GM19035 (cell line): ENCODE data around the gene KLHL29.

Experiments
- ATAC-seq: cut with Tn5 transposase; IDR thresholded peaks from one replicate; pipeline ENCODE4 v1.9.1; 2021; ENCODE audit not compliant: unreplicated experiment

The KLHL29 gene

DNA sequence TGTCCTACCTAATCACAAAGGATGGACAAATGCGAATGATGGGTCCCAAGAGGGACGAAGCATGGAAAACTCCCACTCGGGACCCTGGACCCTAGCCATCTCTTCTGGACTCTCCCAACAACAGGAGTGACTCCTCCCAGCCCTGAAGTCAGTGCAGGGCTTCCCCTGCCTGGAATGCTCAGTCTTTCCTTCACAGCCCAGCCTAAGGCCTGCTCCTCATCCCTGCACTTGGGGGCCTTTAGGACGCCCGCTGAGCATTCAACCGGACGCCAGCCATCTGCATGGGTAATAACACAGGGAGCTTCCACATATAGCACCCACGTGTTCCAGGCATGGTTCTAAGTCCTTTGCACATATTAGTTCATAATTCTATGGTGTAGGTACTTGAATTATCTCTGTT is 237.5 kb downstream of the KLHL29 start:
- ATAC-seq = no peak

DNA sequence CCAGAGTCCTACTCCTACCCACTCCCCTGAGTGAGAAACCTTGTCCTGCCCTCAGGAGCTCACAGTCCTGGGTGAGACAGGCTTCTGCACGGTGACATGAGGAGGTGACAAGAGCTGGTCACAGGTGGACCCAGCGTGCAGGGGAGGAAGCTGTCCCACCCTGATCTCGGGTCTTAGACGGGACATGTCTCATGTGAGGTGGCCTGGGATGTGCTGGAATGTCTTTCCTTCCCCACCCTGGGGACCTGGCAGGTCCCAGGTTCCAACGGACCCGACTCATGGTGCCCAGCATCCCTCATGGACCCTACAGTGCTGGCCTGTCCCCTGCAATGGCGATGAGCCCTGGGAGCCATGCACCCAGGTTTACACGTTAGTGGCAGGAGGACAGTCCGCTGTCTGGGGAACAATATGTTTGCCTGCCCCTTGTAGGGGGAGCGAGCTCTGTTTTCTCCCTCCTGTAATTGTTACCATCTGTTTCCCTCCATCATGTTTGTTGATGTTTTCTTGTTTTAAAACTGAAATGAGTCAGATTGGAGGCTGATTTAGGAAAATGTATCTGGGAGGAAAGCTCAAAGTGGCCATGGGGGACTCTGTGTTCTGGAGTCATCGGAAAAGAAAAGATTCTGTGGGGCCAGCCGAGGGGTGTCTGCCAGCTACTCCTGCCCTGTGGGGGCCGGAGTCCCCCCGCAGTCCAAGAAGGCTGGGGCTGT is 238.1 kb downstream of the KLHL29 start:
- no peak for ATAC-seq

DNA sequence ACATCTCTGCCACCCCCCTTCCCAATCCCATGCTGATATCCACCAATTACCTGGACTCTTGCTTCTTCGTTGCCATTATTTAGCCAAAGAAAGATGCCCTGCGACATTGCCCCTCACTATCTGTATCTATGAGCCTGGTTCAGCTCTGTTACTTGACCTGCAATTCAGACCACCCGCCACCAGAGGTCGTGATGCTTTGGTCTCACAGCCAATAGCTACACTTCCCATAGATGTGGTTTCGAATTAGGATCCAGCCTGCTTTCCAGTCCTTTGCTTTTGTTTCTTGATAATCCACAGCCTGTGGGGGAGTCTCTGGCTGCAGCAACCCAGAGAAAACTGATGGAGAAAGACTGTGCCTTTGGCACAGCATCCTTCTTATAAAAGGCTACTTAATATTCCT is 239.4 kb downstream of the KLHL29 start:
- ATAC-seq = no peak

DNA sequence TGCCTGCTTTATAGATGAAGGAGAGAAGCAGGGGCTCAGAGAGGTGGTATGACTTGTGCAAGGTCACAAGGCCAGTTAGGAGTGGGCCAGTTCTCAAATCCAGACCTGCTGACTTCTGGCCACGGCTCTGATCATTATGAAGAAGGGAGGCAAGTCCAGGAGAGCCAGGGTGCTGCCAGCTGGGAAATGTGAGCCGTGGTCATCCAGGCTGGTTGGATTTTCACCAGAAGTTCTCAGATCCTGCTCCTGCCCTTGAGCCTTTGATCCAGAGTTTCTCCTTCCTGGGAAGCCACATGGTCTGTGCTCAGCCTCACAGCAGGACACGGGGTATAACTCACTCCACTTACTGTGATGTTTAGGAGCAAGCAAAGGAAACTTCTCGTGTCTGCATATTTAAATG is 239.9 kb downstream of the KLHL29 start:
- no peak for ATAC-seq

DNA sequence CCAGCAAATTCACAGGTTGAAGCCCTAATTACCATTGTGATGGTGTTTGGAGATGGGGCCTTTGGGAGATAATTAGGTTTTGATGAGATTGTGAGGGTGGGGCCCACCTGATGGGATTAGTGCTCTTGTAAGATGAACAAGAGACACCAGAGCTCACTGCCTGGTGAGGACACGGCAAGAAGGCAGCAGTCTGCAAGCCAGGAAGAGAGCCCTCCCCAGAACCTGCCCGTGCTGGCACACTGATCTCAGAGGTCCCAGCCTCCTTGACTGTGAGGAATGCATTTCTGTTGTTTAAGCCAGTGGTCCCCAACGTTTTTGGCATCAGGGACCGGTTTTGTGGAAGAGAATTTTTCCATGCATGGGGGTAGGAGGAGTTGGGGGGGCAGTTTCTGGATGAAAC is 240.7 kb downstream of the KLHL29 start:
- ATAC-seq = no peak

DNA sequence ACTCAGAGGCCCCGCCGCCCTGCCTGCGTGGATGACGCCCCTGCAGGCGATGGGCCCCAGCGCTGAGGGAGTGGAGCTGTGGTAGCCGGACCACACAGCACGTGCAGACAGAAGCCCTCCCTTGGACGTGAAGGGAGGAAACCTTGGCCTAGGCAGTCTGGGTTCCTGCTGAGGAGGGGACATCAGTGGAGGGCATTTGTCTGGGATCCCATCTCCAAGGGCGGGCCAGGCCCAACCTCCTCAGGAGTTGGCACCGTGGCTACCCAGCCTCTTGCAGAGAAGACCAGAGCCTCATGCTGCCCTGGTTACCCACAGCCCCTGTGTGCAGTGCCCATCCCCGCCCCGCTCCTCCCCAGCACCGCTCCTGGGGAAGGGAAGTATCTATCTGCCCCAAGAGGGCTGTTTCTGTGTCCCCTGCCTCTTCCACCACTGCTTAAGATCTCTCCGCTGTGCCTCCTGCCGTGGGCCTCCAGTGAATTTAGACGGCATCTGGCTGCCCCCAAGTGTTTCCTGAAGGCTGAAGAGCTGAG is 241.8 kb downstream of the KLHL29 start:
- ATAC-seq = no peak

DNA sequence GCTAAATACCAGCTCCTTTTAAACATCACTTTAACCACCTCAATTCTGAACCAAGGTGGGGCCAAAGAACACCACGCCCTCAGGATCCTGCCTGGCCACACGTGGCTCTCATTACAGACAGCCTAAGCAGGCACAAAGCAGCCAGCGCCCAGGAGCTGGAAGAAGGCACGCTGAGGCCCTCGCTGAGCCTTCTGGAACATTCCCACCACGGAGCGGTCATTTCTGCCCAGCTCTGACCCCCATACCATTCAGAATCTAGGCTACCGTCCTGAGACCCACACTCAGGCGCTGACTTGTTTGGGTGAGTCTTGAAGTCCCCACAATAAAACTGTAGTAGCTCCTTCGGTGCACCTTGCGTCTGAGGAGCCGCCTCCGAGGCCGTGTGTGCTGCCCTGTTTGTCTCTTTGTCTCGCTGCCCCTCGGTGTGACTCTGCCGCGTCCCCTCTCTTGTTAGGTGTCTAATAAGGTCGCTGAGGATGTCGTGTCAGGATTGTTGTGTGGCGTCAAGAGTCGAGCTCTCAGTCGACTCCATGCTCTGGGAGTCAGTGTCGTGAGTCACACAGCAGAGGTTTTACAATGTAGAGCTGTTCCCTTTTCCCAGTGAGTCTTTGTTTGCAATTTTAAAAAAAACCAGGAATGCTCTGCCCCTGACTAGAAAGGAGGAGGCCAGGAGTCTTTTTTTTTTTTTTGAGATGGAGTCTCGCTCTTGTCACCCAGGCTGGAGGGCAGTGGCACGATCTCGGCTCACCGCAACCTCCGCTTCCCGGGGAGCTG is 242.4 kb downstream of the KLHL29 start:
- ATAC-seq = no peak

DNA sequence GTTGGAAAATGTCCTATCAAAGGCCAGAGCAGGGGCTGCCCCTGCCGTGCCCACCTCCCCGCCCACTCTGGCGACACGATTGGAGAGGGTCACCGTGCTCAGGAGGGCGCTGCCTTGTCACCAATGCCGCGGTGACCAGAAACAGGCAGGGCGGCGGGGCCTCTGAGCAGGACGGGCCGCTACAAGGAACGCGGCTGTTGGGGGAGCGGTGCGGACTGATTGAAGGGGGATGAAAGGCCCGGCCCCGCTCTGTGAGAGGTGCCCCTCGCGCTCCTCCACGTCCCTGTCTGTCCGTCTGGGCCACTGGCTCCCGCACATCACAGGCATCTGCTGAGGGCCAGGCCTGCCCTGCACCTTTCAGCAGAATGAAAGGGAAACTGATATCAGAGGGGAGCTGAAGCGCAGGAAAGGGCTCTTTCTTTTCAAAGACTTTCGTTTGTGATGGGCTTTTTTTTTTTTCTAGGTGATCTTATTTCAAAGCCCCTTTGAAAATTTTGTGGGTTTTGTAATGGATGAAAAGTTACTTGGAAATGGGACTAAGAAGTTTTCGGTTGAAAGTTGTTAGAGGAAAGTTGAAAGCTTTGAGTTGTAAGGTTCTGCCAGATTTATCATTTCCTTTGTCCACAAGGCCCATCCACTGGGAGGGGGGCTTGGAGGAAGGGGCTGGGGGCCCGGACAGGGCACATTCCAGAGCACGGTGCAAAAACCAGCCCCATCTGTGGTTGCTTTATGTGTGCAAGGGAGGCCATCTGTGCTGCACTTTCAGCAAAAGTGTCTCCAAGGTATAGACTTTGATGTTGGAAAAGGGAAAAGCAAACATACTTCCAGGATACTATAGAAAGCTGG is 244.2 kb downstream of the KLHL29 start:
- ATAC-seq = no peak

DNA sequence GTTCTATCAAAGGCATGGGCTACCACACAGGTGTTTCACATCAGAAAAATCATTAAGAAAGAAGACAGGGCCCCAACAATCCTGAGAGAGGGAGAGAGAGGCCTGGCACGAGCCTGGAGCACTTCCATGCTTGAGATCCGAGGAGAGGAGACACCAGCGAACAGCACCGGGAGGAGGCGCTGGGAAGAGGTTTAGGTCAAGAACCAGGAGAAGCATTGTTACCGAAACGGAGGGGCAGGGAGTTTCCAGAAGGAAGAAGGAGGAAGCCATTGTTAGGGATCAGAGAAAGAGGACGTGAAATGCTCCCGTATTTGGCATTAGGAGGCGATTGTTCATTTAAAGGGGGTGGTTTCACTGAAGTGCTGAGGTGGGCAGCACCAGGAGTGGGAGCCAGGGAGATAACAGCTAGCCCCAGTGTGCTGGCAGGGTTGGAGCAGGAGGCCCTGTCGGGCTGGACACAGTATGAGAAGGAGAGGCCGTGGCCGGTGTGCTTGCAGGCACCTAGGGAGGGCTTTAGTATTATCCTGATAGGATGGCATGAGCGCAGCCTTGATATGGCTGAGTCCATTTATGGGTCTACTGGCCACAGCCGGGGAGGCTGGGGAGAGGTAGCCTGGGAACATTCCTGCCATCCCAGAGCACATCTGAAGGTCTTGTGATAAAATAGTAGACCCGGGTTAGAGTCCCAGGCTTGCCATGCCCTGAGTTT is 244.9 kb downstream of the KLHL29 start:
- no peak for ATAC-seq

DNA sequence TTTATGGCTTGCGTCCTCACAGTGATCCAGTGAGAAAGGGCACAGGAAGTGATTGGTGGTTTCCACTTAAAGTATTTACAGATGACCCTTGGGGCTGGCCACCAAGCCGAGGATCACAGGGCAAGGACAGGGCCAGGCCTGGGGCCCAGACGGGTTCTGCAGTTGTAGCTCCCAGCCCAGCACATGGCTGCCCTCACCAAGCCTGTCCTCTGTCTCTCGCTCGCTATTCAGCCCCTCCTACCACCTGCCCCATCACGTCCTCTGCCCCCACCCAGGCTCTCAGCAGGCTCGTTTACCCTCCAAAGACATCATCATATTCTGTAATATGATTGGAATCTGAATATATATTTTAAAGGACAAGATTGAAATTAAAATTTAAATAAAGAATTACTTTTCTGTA is 246.0 kb downstream of the KLHL29 start:
- no peak for ATAC-seq

DNA sequence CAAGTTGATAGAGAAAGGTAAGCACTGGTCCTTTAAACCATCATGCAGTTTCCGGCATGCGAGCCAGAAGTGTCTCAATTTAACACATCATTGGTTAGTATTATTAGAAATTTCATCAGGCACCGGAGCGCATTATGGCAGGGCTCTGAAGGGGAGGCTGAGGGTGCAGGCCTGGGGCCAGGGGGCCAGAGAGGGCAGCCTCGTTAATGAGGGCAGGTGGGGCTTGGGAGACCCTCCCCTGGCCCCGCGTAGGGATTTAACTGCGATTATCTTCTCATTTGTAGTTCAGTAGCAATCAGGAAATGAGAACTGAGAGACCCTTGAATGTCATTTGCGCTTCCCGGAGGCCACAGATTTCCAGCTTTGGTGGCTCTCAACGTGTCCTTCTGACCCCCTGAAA is 246.4 kb downstream of the KLHL29 start:
- ATAC-seq = no peak

DNA sequence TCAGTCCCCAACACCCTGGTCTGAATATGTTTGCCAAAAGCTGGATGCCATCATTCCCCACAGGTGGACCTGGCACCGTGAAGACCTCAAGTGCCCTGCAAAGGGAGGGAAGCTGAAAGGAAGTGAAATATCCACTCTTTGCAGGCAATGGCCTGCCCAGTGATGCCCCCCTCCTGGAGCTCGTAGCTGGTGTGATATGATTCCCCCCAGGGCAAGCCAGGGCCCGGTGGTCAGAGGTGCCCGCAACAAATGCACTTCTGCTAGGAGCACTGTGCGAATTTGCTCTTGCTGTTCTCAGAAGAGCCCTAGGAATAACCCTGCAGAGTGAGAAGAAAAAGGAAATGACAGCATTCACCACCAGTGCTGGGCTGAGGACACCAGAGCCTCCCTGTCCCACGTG is 247.4 kb downstream of the KLHL29 start:
- no peak for ATAC-seq

DNA sequence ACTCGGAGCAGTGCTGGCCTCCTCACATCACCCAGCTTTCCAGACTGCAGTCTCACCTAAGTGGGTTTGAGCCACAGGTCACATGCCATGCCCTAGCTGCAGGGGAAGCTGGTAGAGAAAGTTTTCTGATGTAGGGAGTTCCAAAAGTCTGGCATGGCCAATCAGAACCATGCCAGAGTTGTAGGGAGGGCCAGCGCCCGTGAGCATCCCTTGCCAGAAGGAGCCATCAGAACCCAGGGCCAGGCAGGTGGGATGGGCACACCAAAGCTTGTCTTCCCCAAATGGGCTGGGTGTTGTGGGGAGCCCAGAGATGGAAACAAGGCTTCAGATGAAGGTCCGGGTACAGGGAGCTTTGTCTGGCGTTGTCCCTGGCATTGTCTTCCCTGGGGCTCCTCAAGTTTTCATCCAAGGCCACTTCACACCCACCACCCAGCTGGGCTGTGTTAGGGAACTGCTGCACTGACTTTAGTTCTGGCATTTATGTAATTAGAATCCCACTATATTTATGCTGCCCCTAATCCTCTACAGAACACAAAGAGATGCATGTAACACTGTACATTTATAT is 247.9 kb downstream of the KLHL29 start:
- ATAC-seq = no peak

DNA sequence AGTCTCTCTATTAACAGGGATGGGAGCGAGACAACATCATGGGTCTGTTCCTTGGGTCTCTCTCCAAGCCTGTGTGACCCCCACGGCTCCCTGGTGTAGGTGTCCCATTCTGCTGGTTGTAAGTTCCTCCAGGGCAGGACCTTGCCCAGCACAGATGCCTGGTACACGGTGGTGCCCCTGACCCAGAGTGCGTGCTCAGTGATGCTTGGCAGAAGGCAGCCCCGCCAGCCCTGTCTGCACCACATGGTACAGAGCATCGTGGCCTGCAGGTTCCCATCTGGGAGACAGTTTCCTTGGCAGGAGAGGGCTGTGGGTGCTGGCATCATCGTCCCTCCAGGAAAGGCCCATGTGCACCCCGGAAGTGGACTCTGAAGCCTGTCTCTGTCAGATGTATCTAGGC is 249.0 kb downstream of the KLHL29 start:
- no peak for ATAC-seq

DNA sequence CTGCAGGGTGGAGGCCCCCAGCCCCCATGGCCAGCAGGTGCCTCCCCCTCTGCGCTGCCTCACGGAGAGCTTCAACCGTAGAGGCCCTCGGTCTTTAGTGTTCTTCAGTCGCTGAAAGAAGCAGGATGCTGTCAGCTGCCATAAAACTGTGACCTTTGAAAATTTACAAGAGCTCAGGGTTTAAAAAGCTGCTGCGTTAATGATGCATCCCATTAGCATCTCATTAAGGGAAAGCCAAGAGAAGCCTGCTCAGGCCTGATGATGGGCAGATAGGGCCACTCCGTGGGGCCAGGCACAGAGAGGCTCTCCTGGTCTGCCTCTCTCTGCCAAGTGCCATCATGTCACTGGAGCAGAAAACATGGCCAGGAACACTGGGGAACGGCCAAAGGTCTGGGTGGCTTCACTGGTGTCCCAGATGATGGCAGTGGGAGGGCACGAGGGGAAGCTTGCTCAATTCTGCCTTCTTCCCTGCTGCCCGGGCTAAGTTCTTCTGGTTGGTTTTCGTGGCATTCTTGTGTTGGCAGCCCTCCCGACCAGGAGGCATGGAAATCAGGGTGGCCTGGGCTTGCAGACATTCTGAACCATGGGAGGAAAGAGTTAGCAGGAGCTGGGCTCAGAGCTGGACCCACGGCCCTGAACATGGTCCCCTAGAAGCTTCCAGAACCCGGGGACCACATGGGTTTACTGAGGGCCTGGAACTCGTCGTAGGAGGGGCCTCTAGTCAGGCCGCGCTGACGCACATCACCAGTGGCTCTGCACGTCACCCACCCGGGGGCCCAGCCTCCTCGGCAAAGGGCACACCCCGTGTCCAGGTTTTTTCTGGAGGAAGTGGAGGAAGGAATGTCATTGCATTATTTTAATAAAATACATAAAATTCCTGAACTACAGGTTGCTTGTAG is 250.7 kb downstream of the KLHL29 start:
- no peak for ATAC-seq

DNA sequence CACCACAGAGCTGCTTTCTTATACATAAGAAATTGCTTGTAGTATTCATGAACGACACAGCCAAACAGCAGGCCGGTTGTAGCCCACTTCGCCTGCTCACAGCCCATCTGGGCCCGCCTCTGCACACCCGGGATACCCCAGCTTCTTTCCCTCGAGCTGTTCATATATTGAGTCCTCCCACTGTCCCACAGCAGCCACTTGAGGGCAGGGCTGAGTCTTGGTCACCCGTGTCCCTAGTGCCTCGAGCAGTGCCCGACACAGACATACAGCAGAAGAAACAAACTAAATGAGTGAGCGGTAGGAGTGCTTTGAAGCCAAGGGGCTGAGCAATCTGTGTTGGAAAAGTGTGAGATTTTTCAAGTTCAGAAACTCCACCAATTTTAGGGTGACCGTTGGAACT is 251.4 kb downstream of the KLHL29 start:
- no peak for ATAC-seq

DNA sequence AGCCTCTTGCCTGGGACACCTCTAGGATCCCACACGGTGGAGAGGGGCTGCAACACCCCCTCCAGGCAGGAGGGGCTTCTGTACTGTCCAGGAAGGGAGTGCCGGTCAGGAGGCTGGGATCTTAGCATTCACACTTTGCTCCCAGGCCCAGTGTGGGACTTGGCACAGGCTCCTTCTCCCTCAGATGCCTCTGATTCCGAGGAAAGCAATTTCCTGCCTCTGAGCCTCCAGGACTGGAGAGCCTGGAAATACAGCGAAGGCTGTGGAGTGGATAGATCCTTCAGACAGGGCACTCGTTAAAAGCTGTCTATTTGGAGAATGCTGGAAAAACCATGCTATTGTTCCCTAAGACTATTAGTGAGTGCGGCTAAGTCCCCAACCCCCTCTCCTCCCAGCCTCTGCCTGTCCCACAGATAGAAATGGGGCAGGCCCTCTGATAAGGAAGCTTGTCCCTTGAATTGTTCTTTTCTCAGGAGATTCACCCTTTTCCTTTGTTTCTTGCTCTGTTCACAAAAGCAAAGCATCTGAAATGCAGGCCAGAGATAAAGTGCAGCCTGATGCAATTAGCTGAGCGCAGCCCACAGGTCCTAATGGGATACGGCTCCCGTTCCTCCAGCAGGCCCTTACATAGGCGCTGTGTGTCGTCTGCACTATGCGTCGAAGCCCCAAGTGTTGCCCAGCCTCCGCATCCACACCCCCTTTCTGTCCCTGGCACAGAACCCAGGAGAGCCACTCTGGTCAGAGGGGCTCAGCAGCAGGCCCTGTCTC is 252.2 kb downstream of the KLHL29 start:
- no peak for ATAC-seq

DNA sequence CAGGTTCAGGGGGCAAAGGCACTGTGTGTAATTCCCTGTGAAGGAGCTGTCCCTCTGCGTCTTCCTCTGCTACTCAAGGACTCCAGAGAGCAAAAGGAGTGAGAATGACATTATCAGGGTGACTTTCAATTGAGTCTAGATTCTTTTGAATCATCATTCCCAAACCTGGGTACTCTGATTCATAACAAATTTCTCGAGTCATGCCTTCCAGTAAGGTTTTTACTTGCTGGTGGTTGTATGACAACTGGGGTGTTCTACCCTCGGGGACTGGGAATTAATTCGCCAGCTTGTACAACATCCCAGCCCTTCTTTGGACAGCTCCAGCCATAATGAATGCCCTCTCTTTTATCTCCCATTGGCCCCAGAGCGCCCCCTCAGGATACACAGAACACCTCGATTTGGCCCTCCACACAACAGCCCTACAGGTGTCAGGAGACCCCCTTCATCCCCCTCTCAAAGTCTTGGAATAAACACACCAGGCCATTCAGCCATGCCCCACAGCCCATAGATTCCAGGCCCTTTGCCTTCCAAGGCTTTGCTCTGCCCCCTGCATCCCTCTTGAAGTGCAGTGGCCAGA is 254.5 kb downstream of the KLHL29 start:
- ATAC-seq = no peak
